ENCODE measurements around the gene USP53. TPM values are rescaled to one million over a fixed set of nuclear protein-coding genes. Genes with fewer than 3 reads are reported as not detected.

The USP53 gene
- total RNA-seq, 1 donor from 2014 or later = 3.3 TPM

DNA sequence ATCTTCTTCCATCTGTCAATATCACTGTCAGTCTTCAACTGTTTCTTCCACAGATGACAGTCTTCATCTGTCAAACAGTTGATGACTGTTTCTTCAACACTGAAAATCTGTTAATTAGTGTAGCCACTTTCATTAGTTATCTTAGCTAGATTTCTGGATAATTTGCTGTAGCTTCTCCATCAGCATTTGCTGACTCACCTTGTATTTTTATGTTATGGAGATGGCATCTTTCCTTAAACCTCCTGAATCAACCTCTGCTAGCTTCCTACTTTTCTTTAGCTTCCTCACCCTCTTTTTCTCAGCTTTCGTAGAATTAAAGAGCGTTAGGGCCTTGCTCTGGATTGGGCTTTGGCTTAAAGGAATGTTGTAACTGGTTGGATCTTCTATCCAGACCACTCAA is 25.1 kb downstream of the USP53 start:
- no peak for TF ChIP-seq CTCF (IDR thresholded peaks at IDR 0.05; ENCODE audit: partially characterized antibody, unreplicated experiment)
- DNase-seq = no peak
- Mint-ChIP-seq H3K27ac (ENCODE audit: unreplicated experiment) (no peak overlapping the region), H3K36me3 (ENCODE audit: unreplicated experiment) (no peaks in the 10 kb centered on the region), H3K27me3 (ENCODE audit: unreplicated experiment) (no peaks in the 10 kb centered on the region), H3K9me3 (ENCODE audit: unreplicated experiment) (no peaks in the 10 kb centered on the region), H3K4me3 (ENCODE audit: unreplicated experiment) (no peak overlapping the region), H3K4me1 (ENCODE audit: low read depth, unreplicated experiment) (peaks cover 5% of the 10 kb centered on the region)

- Mint-ChIP-seq H3K4me1 (ENCODE audit: low read depth, unreplicated experiment) (peaks cover 5% of the 10 kb centered on the region), H3K9me3 (ENCODE audit: unreplicated experiment) (no peaks in the 10 kb centered on the region), H3K36me3 (ENCODE audit: unreplicated experiment) (no peaks in the 10 kb centered on the region), H3K27ac (ENCODE audit: unreplicated experiment) (no peak overlapping the region), H3K27me3 (ENCODE audit: unreplicated experiment) (no peaks in the 10 kb centered on the region), H3K4me3 (ENCODE audit: unreplicated experiment) (no peak overlapping the region)
- TF ChIP-seq CTCF (IDR thresholded peaks at IDR 0.05; ENCODE audit: partially characterized antibody, unreplicated experiment) = no peak
- no peak for DNase-seq
Observed at GRCh38 chr4:119238068-119238722, 25.7 kb downstream of the USP53 start.

- no peaks in the 10 kb centered on the region for H3K27me3 Mint-ChIP-seq (ENCODE audit: unreplicated experiment)
- H3K4me3 Mint-ChIP-seq (ENCODE audit: unreplicated experiment) = no peak overlapping the region
- no peak for TF ChIP-seq CTCF (IDR thresholded peaks at IDR 0.05; ENCODE audit: partially characterized antibody, unreplicated experiment)
- H3K27ac Mint-ChIP-seq (ENCODE audit: unreplicated experiment) = no peak overlapping the region
- no peak for DNase-seq
- no peaks in the 10 kb centered on the region for H3K36me3 Mint-ChIP-seq (ENCODE audit: unreplicated experiment)
- H3K9me3 Mint-ChIP-seq (ENCODE audit: unreplicated experiment) = no peaks in the 10 kb centered on the region
- peaks cover 5% of the 10 kb centered on the region for H3K4me1 Mint-ChIP-seq (ENCODE audit: low read depth, unreplicated experiment)
Observed at GRCh38 chr4:119240128-119240527, 27.6 kb downstream of the USP53 start.

GRCh38 chr4:119240568-119240967 is 28.1 kb downstream of the USP53 start:
- no peaks in the 10 kb centered on the region for H3K9me3 Mint-ChIP-seq (ENCODE audit: unreplicated experiment)
- TF ChIP-seq CTCF (IDR thresholded peaks at IDR 0.05; ENCODE audit: partially characterized antibody, unreplicated experiment) = no peak
- DNase-seq = no peak
- no peak overlapping the region for H3K27ac Mint-ChIP-seq (ENCODE audit: unreplicated experiment)
- no peak overlapping the region for H3K4me3 Mint-ChIP-seq (ENCODE audit: unreplicated experiment)
- H3K4me1 Mint-ChIP-seq (ENCODE audit: low read depth, unreplicated experiment) = peaks cover 5% of the 10 kb centered on the region
- no peaks in the 10 kb centered on the region for H3K27me3 Mint-ChIP-seq (ENCODE audit: unreplicated experiment)
- H3K36me3 Mint-ChIP-seq (ENCODE audit: unreplicated experiment) = no peaks in the 10 kb centered on the region

- no peak overlapping the region for H3K27ac Mint-ChIP-seq (ENCODE audit: unreplicated experiment)
- no peaks in the 10 kb centered on the region for H3K9me3 Mint-ChIP-seq (ENCODE audit: unreplicated experiment)
- peaks cover 5% of the 10 kb centered on the region for H3K4me1 Mint-ChIP-seq (ENCODE audit: low read depth, unreplicated experiment)
- no peak for TF ChIP-seq CTCF (IDR thresholded peaks at IDR 0.05; ENCODE audit: partially characterized antibody, unreplicated experiment)
- no peaks in the 10 kb centered on the region for H3K27me3 Mint-ChIP-seq (ENCODE audit: unreplicated experiment)
- no peak overlapping the region for H3K4me3 Mint-ChIP-seq (ENCODE audit: unreplicated experiment)
- no peak for DNase-seq
- no peaks in the 10 kb centered on the region for H3K36me3 Mint-ChIP-seq (ENCODE audit: unreplicated experiment)
Observed at GRCh38 chr4:119242417-119242816, 29.9 kb downstream of the USP53 start.

Measured in glutamatergic neuron (in vitro differentiated cells).